PC-9 (cell line): Measurements from ENCODE around the gene GNAQ.

ENCODE experiments used
- EZH2 ChIP-seq: fragments of 200-600 bp; sonication (generic); IDR thresholded peaks from 2 replicates; pipeline ENCODE4 v1.8.0; 2017; ENCODE audit warnings: antibody characterized with exemption, low read depth
- TF ChIP-seq, protein P1 (sequence below): fragments of 200-600 bp; sonication (generic); conservative IDR thresholded peaks from 2 replicates; pipeline ENCODE4 v1.6.1; 2017; ENCODE audit warnings: mixed run types, antibody characterized with exemption, mild to moderate bottlenecking, moderate library complexity

DNA sequence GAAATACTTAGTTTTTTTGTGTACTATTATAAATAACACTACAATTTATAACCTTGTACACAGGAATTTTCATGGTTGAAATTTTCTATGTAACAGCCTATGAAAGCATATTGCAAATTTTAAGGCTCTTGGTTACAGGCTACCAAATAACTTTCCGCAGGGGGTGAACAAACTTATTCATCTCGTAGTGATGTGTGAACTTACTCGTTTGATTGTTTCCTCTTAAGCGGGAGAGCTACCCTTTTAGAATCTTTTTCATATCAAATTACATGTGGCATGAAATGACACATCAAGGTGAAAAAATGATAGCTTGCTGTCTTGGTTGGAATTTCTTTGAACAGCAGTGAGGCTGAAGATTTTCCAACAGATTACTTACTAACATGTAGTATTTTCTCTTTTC lies 292.7 kb downstream of the GNAQ start:
- TF ChIP-seq, protein P1, sequence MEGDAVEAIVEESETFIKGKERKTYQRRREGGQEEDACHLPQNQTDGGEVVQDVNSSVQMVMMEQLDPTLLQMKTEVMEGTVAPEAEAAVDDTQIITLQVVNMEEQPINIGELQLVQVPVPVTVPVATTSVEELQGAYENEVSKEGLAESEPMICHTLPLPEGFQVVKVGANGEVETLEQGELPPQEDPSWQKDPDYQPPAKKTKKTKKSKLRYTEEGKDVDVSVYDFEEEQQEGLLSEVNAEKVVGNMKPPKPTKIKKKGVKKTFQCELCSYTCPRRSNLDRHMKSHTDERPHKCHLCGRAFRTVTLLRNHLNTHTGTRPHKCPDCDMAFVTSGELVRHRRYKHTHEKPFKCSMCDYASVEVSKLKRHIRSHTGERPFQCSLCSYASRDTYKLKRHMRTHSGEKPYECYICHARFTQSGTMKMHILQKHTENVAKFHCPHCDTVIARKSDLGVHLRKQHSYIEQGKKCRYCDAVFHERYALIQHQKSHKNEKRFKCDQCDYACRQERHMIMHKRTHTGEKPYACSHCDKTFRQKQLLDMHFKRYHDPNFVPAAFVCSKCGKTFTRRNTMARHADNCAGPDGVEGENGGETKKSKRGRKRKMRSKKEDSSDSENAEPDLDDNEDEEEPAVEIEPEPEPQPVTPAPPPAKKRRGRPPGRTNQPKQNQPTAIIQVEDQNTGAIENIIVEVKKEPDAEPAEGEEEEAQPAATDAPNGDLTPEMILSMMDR, result no peak
- no peak for TF ChIP-seq EZH2
